ENCODE data around the gene SSR4. TPM values are rescaled to one million over a fixed set of nuclear protein-coding genes. Genes with fewer than 3 reads are reported as not detected.

SSR4 gene
- total RNA-seq, 1 experiment from 2014 or later: 298 TPM

DNA sequence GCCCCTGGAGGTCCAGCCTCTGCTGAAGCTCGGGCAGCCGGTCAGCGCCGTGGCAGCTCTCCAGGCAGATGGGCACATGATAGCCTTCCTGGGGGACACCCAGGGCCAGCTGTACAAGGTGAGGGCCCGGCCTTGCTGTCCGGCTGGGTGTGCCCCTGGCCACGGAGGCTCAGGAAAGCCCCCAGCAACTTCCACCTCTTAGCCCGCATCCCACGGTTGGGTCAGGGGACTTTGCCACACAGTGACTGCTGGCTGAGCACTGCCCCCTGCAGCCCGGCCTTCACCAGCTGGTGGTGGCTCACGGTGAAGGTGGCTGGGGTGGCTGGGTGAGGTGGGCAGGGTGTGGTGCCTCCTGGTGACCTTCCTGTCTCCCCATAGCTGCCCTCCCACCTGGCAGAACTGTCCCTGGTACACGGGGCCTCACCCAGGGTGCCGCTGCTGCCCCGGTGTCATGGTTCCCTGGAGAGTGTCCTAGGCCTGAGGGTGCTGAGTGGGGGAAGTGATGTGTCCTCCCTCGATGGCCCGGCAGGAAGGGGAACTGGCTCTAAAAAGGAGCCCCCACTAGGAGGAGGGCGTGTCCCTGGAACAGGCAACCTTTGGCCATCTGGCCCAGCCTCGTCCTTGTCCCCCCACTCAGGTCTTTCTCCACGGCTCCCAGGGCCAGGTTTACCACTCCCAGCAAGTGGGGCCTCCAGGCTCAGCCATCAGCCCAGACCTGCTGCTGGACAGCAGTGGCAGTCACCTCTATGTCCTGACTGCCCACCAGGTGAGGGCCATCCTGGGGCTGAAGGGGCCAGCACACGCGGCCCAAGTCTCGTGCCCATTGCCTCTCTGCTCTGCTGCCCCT is 25.9 kb upstream of the SSR4 start:
- H3K79me2 ChIP-seq (ENCODE audit: low read length): peaks cover 25% of the 10 kb centered on the region
- CTCF ChIA-PET: no interaction called here
- H3K27ac ChIP-seq (ENCODE audit: low read length): no peak overlapping the region
- H3K9ac ChIP-seq (ENCODE audit: low read length): no peak overlapping the region
- H3K9me3 ChIP-seq (ENCODE audit: low read length): no peaks in the 10 kb centered on the region
- POLR2A ChIA-PET (ENCODE audit: unreplicated experiment): no interaction called here
- ATAC-seq (no peak), DNase-seq (no peak)
- BruUV-seq (replicated peaks): no TSS peak
- TF ChIP-seq EZH2phosphoT487 (IDR thresholded peaks at IDR 0.05; ENCODE audit: borderline replicate concordance, low read length): no peak
- TF ChIP-seq, protein P1, sequence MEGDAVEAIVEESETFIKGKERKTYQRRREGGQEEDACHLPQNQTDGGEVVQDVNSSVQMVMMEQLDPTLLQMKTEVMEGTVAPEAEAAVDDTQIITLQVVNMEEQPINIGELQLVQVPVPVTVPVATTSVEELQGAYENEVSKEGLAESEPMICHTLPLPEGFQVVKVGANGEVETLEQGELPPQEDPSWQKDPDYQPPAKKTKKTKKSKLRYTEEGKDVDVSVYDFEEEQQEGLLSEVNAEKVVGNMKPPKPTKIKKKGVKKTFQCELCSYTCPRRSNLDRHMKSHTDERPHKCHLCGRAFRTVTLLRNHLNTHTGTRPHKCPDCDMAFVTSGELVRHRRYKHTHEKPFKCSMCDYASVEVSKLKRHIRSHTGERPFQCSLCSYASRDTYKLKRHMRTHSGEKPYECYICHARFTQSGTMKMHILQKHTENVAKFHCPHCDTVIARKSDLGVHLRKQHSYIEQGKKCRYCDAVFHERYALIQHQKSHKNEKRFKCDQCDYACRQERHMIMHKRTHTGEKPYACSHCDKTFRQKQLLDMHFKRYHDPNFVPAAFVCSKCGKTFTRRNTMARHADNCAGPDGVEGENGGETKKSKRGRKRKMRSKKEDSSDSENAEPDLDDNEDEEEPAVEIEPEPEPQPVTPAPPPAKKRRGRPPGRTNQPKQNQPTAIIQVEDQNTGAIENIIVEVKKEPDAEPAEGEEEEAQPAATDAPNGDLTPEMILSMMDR (conservative IDR thresholded peaks at IDR 0.05; ENCODE audit: low read depth, low read length): 0 out of 2 replicates have a peak, but pooled peaks have one; percentile 15
- no peak overlapping the region for H2AFZ ChIP-seq (ENCODE audit: low read length)
- no peaks in the 10 kb centered on the region for H4K20me1 ChIP-seq (ENCODE audit: low read length)
- H3K4me3 ChIP-seq (ENCODE audit: low read length): no peak overlapping the region
- H3K4me1 ChIP-seq (ENCODE audit: insufficient read depth, low read length): peaks cover 28% of the 10 kb centered on the region
- no peak overlapping the region for H3K4me2 ChIP-seq (ENCODE audit: low read length)
- no peaks in the 10 kb centered on the region for H3K9me2 ChIP-seq (replicated peaks; ENCODE audit: low read length)
- H3F3A ChIP-seq (ENCODE audit: low read length, unreplicated experiment): no peaks in the 10 kb centered on the region
- H3K36me3 ChIP-seq (ENCODE audit: low read depth, low read length): no peaks in the 10 kb centered on the region
- intact Hi-C loops (cut with micrococcal nuclease): no loop called here
- H3K27me3 ChIP-seq (ENCODE audit: low read length): no peaks in the 10 kb centered on the region

DNA sequence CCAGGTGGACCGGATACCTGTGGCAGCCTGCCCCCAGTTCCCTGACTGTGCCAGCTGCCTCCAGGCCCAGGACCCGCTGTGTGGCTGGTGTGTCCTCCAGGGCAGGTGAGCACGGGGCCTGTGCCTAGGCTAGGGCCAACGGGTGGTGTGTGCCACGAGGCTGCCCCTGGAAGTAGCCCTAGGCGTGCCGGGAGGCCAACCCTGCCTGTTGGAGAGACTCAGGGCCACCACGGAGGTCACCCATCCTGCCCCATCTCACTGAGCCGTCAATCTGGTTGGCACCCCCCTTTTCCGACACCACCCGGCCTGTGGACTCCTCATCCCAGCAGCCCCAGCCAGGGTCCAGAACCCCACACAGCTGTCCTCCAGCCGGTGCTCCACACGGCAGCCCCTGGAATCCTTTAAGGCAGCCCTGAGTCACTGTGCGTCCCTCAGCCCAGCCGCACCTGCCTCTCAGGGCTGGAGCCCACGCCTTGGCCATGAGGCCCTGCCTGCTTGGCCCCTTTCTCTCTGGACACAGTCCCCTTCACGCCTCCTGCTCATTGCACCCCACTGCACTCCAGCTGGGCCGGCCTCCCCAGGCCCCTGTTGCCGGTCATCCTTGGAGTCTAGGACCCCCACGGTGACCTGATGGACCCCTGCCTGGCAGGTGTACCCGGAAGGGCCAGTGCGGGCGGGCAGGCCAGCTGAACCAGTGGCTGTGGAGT is 25.2 kb upstream of the SSR4 start:
- Histone ChIP-seq H2AFZ (ENCODE audit: low read length) (no peak overlapping the region), H3K9me2 (replicated peaks; ENCODE audit: low read length) (no peaks in the 10 kb centered on the region), H3K79me2 (ENCODE audit: low read length) (peaks cover 23% of the 10 kb centered on the region), H3K27ac (ENCODE audit: low read length) (no peak overlapping the region), H4K20me1 (ENCODE audit: low read length) (no peaks in the 10 kb centered on the region), H3K4me3 (ENCODE audit: low read length) (no peak overlapping the region), H3F3A (ENCODE audit: low read length, unreplicated experiment) (no peaks in the 10 kb centered on the region), H3K9me3 (ENCODE audit: low read length) (no peaks in the 10 kb centered on the region), H3K36me3 (ENCODE audit: low read depth, low read length) (peaks cover 2% of the 10 kb centered on the region; the same call in 1 of the 2 replicates), H3K9ac (ENCODE audit: low read length) (no peak overlapping the region), H3K4me2 (ENCODE audit: low read length) (no peak overlapping the region), H3K4me1 (ENCODE audit: insufficient read depth, low read length) (peaks cover 26% of the 10 kb centered on the region), H3K27me3 (ENCODE audit: low read length) (no peaks in the 10 kb centered on the region)
- no peak for ATAC-seq
- ChIA-PET CTCF (no interaction called here), POLR2A (ENCODE audit: unreplicated experiment) (no interaction called here)
- BruUV-seq (replicated peaks): no TSS peak
- intact Hi-C loops (cut with micrococcal nuclease): no loop called here
- TF ChIP-seq EZH2 (IDR thresholded peaks at IDR 0.05; ENCODE audit: low read length, unreplicated experiment) (no peak), EZH2phosphoT487 (IDR thresholded peaks at IDR 0.05; ENCODE audit: borderline replicate concordance, low read length) (no peak)
- TF ChIP-seq, protein P1 (conservative IDR thresholded peaks at IDR 0.05; ENCODE audit: low read depth, low read length): no peak
- no peak for DNase-seq
